GM18508 (cell line): ENCODE data around the gene SKI.
"Not testable (repeated sequence)": the region's sequence is repeated elsewhere in the genome, so short reads cannot be mapped to it uniquely, and the experiment has no call there.

Experiments used
- ATAC-seq: cut with Tn5 transposase; IDR thresholded peaks from one replicate; pipeline ENCODE4 v1.9.1; 2021; ENCODE audit warnings: moderate number of reproducible peaks; ENCODE audit not compliant: insufficient read depth, unreplicated experiment

SKI gene

DNA sequence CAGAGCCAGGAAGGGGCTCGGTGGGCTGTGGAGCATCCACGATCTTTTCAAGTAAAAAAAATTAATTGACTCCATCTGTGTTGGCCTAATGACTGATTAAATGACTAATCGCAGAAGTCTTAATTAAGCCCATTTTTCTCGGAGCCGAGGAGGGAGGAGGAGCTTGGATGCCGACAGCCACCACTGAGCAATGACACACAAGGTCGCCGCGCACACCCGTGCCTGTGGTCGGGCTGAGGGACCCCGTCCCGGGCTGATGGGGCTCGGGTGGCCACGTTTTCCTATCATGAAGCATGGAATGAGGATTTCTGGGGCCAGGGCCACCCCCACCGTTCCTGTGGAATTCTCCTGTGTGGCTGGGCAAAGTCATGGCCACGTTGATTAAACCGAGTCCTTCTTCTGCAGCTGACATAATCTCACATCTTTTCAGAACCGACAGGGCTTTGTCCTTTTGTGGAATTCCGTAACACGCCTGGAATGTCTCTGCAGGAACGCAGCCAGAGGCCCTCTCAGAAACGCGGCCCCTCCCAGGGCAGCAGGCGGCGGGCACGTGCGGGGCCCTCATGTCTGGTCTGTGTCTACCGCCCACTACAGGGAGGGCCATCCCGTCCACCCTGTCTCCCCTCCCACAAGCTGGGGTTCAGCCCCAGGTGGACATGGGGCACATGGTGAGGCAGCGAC lies 102.5 kb downstream of the SKI start:
- no peak for ATAC-seq

- no peak for ATAC-seq
Measured at GRCh38 chr1:2331200-2331544, 103.1 kb downstream of the SKI start.

DNA sequence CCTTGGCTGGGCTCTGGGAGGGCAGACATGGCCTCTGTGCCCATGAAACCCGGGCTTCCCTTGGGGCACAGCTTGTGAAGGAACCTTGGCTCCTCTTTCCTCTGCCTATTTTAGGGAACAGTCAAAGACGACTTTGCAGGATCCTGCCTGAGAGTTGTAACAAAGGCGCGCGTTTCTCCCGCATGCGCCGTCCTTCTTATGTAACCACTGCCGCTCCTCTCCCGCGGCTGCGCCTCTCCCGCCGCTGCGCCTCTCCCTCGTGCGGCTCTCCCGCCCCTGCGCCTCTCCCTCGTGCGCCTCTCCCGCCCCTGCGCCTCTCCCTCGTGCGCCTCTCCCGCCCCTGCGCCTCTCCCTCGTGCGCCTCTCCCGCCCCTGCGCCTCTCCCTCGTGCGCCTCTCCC lies 103.5 kb downstream of the SKI start:
- not testable (repeated sequence) for ATAC-seq

GRCh38 chr1:2334366-2334765 lies 106.2 kb downstream of the SKI start:
- ATAC-seq, result no peak

DNA sequence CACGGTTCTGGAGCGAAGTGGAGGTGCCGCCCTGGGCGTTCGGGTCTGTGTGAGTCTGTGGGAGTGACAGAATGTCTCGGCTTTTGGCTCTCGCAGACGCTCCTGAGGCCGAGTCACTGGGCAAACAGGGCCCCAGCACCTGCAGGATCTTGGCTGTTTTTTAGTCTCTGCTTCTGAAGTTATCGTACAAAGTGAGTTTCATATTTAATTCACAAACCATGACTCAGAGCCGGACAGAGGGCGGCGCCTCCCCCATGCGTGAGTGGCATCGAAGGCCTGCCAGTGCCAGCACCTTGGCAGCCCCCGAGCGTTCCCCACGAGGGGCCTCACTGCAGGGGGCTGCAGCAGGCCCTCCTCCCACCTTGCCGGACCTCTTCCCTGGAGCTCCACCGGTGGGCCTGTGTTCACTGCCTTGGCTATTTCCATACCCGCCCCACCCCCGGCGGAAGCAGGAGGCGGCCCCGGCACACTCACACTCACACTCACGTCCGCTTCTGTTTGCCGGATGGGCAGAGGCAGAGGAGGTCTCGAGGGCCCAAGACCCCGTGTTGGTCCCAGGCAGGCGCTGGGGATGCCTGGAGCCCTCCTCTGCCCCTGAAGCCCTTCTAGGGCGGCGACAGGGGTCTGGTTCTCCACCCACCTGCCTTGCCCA lies 106.9 kb downstream of the SKI start:
- no peak for ATAC-seq

GRCh38 chr1:2335721-2336455 lies 107.8 kb downstream of the SKI start:
- ATAC-seq, result no peak

GRCh38 chr1:2336499-2336898 lies 108.4 kb downstream of the SKI start:
- ATAC-seq, result no peak

DNA sequence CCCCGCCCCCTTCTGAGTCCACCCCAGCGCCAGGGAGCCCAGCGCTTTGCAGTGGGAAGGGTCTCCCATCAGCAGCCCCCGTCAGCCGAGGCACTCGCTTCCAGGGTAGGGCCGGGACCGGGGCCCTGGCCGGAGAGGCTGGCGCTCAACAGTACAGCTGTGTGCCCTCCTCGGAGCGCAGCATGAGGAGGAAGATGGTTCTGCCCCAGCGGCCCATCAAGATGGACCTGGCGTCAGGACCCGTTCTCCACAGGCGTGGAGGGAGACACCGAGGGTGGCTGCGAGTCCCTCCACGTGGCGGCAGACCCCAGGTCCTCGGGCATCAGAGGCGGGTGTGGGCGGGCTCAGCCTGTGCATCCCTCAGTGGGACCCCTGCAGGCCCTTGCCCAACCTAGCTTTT lies 109.0 kb downstream of the SKI start:
- ATAC-seq, result no peak

DNA sequence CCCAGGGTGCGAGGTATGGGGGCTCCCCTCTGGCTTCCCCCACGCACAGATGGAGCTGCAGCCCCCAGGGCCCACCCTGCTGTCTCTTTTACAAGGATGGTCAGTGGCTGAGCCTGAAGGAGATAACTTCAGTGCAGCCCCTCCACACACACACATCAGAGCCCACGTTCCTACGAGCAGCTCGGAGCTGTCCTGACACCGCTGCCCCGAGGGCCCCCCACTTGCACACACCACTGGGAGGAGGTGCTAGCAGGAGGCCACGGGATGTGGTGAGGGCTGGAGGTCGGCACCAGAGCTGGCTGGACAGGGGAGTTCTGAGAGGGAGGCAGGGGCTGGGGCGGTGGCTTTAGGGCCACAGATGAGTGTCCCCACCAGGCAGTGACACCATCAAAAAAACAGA lies 109.4 kb downstream of the SKI start:
- no peak for ATAC-seq

GRCh38 chr1:2339206-2340085 lies 111.3 kb downstream of the SKI start:
- ATAC-seq, result no peak

DNA sequence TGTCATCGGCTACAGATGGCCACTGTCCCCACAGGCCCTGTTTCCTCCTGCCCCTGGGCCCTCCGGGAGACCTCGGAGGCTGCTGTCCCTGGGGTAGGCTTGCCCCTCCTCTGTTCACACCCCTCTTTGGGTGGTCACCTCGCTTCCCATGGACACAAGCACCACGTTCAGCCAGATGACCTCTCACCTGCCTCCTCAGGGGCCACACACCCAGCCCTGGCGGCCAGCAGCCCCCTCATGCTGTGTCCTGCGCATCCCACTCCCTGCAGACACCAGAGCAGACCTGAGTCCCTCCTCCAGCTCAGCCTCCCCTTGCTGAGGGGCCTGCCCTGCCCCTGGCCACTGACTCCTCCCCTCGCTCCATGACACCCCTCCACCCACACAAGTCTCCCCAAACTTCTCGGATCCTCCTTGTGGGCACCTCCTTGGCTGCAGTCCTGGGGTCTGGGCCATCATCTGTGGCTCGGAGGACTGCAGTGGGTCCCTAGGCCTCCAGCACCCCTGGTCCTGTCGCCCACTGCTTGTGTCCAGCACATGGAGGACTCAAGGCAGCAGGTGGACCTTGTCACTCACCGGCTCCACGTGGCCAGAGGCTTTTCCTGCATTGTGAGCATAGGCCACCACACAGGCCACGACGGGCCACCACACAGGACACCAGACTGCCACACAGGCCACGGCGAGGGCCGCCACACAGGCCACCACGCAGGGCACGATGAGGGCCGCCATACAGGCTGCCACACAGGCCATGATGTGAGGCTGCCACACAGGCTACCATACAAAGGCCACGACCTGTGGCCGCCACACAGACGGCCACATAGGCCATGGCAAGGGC lies 112.2 kb downstream of the SKI start:
- no peak for ATAC-seq

DNA sequence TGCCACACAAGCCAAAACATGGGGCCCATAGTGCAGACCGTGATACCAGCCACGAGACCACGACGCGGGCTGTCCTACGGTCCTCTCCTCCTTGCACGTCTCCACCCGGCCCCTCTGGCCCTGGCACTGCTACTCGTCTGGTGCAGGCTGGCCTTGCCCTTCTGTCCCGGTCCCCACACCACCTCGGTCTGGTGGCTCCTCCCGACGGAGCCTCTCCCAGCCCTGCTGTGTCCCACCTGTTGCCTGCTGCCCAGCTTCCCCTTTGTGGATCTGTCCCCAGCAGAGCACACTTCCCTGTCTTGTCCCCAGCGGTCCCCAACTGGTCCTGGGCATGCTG lies 112.8 kb downstream of the SKI start:
- no peak for ATAC-seq

DNA sequence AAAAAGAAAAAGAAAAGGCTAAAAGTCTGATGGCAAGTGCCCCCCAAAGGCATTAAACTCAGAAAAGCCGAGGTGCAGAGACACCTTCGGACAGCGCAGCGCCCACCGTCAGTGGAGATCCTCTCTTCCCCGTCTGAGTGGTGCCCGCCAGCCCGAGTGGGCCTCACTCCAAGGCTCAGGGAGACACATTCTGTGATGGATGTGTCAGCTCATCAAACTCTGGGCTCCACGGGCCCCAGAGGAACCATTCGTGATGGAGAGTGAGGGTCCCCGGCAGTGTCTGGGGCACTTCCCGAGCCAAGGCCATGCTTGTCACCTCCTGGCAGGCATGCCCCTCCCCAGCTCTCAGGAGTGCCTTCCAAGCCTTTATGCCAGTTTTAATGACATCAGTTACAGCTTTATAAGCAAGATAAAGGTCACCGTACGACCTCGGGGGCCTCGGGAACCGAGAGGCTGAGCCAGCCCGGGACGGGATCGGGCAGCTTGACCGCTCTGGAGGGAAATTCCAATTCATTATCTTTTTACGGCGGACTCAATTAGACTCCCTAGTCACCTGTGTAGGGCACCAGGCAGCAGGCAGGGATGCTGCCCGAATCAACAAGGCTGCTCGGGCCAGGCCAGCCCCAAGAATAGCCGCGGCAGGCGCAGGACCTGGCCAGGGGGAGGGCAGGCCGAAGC lies 113.7 kb downstream of the SKI start:
- no peak for ATAC-seq

- no peak for ATAC-seq
Measured at GRCh38 chr1:2342384-2343022, 114.4 kb downstream of the SKI start.

DNA sequence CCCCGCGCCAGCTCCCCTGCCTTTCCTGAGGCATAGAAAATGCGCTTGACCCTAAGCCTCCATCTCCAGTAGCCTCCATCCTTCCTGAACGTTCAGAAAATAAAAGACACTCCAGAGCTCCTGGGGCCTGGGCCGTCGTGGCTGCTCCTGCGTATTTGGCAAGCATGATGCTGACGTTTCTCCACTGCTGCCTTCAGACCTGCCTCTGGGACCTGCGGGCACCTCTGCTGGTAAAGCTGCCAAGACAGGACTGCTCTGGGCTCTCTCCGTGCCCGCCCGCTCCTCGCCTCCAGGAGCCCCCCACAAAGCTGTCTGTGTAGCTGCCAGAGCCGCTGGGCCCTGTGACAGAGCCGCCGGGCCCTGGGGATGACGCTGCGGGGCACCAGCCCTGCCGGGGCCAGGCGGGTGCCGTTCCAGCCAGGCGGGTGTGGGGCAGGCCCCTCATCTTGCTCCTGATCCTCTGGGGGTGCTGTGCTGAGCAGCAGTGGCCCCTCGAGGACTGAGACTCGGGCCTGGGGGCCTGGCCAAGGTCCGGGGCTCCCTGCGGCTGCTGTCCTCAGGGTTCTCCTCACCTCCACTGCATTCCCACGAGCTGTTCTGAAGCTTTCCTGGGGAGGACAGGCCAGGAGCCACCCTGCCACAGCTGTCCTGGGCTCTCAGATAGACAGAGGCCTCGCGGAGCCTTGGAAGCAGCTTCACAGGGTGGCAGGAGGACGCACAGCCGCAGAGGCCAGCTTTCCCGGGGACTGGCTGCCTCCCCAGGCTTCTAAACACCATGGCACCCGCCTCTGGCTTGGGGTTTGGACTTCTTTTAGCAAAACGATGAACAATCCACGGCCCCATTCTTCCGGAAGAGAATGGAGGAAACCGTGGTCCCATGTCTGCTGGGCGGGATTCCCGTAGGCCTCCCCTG lies 115.2 kb downstream of the SKI start:
- ATAC-seq, result no peak

DNA sequence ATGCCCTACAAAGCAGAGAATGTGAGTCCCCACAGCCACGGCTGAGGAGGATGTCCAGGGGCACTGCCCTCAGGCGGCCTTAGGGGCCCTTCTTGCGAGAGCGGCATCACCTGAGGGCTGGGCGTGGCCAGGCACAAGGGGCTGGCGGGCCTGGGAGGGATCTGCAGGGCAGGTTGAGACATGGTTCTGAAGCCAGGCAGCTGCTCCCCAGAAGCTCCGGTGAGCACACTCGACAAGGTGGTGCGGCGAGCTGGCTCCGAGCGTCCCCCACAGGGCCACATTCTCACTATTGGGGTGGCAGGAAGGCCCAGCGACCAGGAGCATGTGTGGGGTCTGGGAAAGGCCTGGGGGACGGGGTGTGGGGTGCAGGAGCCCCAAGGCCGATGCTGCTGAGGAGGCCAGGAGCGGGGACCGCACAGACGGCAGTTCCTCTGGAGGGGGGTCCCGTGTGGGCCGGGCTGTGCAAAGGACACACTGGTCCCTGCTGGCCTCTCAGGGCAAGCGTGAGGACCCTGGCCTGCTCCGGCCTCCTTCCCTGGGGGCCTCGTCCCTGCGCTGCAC lies 116.1 kb downstream of the SKI start:
- no peak for ATAC-seq

DNA sequence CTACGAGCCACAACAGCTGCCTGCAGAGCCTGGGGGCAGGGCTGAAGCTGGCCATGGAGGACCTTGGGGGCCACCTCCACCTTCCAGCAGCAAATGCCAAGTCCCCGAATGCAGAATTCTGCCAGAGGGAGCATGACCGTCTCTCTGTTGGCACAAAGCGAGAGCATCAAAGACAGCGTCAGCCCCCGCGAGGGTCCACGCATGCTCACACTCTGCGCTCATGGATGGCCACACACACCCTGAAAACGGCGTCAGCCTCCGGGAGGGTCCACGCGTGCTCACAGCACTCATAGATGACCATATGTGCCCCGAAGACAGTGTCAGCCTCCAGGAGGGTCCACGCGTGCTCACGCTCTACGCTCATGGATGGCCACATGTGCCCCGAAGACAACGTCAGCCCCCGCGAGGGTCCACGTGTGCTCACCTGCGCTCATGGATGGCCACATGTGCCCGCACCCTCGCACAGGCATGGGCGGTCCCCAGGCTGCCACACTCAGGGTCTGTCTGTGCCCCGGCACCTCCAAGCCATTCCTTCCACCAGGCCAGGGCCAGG lies 116.7 kb downstream of the SKI start:
- no peak for ATAC-seq
